Neutrophil (primary cell): Measurements from ENCODE around the gene GLRA1.
A peak's percentile ranks its signal among the peaks of the same experiment; 100 is the strongest.

Experiments used
- H3K27ac ChIP-seq: fragments of 200-600 bp; sonication (generic); 2 replicates; pipeline ENCODE4 v1.5.1; 2016; ENCODE audit warnings: mild to moderate bottlenecking, moderate library complexity
- H3K27me3 ChIP-seq: fragments of 200-600 bp; sonication (generic); 2 replicates; pipeline ENCODE4 v1.6.0; 2016; ENCODE audit warnings: mild to moderate bottlenecking
- H3K36me3 ChIP-seq: fragments of 200-600 bp; sonication (generic); 2 replicates; pipeline ENCODE4 v1.5.1; 2017
- H3K4me1 ChIP-seq, 2 experiments: fragments of 200-600 bp in 1 of 2; sonication (generic) in 1 of 2; 1 replicate in 1 of 2; 2 replicates in 1 of 2; pipeline versions ENCODE4 v1.5.1 to v1.6.1; 2013 to 2016; ENCODE audit warnings: low read depth in 1 of 2, low read length in 1 of 2, mild to moderate bottlenecking in 1 of 2, moderate library complexity in 1 of 2; ENCODE audit not compliant: control insufficient read depth in 1 of 2, insufficient read depth in 1 of 2
- H3K4me3 ChIP-seq, 2 experiments: fragments of 200-600 bp in 1 of 2; sonication (generic) in 1 of 2; 1 replicate in 1 of 2; 2 replicates in 1 of 2; pipeline ENCODE4 v1.5.1; 2013 to 2016; ENCODE audit warnings: low read depth in 1 of 2, low read length in 1 of 2, mild to moderate bottlenecking in 1 of 2, moderate library complexity in 1 of 2
- H3K9me3 ChIP-seq: fragments of 200-600 bp; sonication (generic); 2 replicates; pipeline ENCODE4 v1.5.1; 2016
- CTCF ChIP-seq: fragments of 200-600 bp; sonication (generic); IDR thresholded peaks from 2 replicates; pipeline ENCODE4 v1.5.1; 2016; ENCODE audit warnings: antibody characterized with exemption

GLRA1 gene

GRCh38 chr5:151800532-151800931, 124.1 kb downstream of the GLRA1 start:
- no peaks in the 10 kb centered on the region for H3K9me3 ChIP-seq
- peaks cover 22 to 26% of the 10 kb centered on the region in 2 experiments for H3K4me1 ChIP-seq
- H3K36me3 ChIP-seq = peaks cover 49% of the 10 kb centered on the region
- no peak overlapping the region for H3K4me3 ChIP-seq
- H3K27me3 ChIP-seq = no peaks in the 10 kb centered on the region
- H3K27ac ChIP-seq = peak overlapping the region; percentile 74
- TF ChIP-seq CTCF = no peak

GRCh38 chr5:151799407-151799806, 125.2 kb downstream of the GLRA1 start:
- no peak for TF ChIP-seq CTCF
- H3K9me3 ChIP-seq = no peaks in the 10 kb centered on the region
- peaks cover 22 to 26% of the 10 kb centered on the region in 2 experiments for H3K4me1 ChIP-seq
- H3K27ac ChIP-seq = peak overlapping the region; percentile 74
- H3K4me3 ChIP-seq = no peak overlapping the region
- H3K36me3 ChIP-seq = peaks cover 57% of the 10 kb centered on the region
- H3K27me3 ChIP-seq = no peaks in the 10 kb centered on the region

- Histone ChIP-seq H3K9me3 (no peaks in the 10 kb centered on the region), H3K4me3 (no peak overlapping the region), H3K27ac (no peak overlapping the region), H3K27me3 (no peaks in the 10 kb centered on the region), H3K4me1 (peaks cover 22 to 26% of the 10 kb centered on the region in 2 experiments), H3K36me3 (peaks cover 59% of the 10 kb centered on the region)
- TF ChIP-seq CTCF = no peak
Measured at GRCh38 chr5:151798674-151799073, 126.0 kb downstream of the GLRA1 start.

- no peak for TF ChIP-seq CTCF
- Histone ChIP-seq H3K27ac (no peak overlapping the region), H3K4me1 (peaks cover 14 to 15% of the 10 kb centered on the region in 2 experiments), H3K36me3 (peaks cover 66% of the 10 kb centered on the region), H3K4me3 (no peak overlapping the region), H3K27me3 (no peaks in the 10 kb centered on the region), H3K9me3 (no peaks in the 10 kb centered on the region)
Measured at GRCh38 chr5:151795426-151795825, 129.2 kb downstream of the GLRA1 start.

- H3K4me3 ChIP-seq = no peak overlapping the region
- peaks cover 66% of the 10 kb centered on the region for H3K36me3 ChIP-seq
- H3K4me1 ChIP-seq = no peaks in the 10 kb centered on the region
- TF ChIP-seq CTCF = no peak
- H3K27me3 ChIP-seq = no peaks in the 10 kb centered on the region
- H3K9me3 ChIP-seq = no peaks in the 10 kb centered on the region
- no peak overlapping the region for H3K27ac ChIP-seq
Measured at GRCh38 chr5:151793358-151793757, 131.3 kb downstream of the GLRA1 start.

- Histone ChIP-seq H3K9me3 (no peaks in the 10 kb centered on the region), H3K4me3 (no peak overlapping the region), H3K27ac (no peak overlapping the region), H3K27me3 (no peaks in the 10 kb centered on the region), H3K36me3 (peaks cover 20% of the 10 kb centered on the region), H3K4me1 (peaks cover 13 to 16% of the 10 kb centered on the region in 2 experiments)
- TF ChIP-seq CTCF = no peak
Measured at GRCh38 chr5:151787817-151788216, 136.8 kb downstream of the GLRA1 start.
